GM12865 (cell line): ENCODE measurements around the gene PSMD11.
"Not testable (repeated sequence)": the region's sequence is repeated elsewhere in the genome, so short reads cannot be mapped to it uniquely, and the experiment has no call there.

Experiments used
- DNase-seq: peaks from one replicate; pipeline ENCODE4 v3.0.0; 2010; ENCODE audit warnings: low read depth
- H3K4me3 ChIP-seq: 2 replicates; pipeline ENCODE4 v1.5.1; 2011; ENCODE audit warnings: mild to moderate bottlenecking, low read depth, low read length, control low read depth
- TF ChIP-seq, protein P1 (sequence below): IDR thresholded peaks from 2 replicates; pipeline ENCODE4 v1.5.1; 2011; ENCODE audit warnings: low read length, control low read depth, low read depth, inconsistent platforms; ENCODE audit not compliant: insufficient read depth; ENCODE audit errors: missing control alignments

PSMD11 gene

GRCh38 chr17:32523827-32524552 lies 79.7 kb downstream of the PSMD11 start:
- DNase-seq = peak; percentile 93
- peak overlapping the region; percentile 33 for H3K4me3 ChIP-seq
- TF ChIP-seq, protein P1, sequence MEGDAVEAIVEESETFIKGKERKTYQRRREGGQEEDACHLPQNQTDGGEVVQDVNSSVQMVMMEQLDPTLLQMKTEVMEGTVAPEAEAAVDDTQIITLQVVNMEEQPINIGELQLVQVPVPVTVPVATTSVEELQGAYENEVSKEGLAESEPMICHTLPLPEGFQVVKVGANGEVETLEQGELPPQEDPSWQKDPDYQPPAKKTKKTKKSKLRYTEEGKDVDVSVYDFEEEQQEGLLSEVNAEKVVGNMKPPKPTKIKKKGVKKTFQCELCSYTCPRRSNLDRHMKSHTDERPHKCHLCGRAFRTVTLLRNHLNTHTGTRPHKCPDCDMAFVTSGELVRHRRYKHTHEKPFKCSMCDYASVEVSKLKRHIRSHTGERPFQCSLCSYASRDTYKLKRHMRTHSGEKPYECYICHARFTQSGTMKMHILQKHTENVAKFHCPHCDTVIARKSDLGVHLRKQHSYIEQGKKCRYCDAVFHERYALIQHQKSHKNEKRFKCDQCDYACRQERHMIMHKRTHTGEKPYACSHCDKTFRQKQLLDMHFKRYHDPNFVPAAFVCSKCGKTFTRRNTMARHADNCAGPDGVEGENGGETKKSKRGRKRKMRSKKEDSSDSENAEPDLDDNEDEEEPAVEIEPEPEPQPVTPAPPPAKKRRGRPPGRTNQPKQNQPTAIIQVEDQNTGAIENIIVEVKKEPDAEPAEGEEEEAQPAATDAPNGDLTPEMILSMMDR = no peak

DNA sequence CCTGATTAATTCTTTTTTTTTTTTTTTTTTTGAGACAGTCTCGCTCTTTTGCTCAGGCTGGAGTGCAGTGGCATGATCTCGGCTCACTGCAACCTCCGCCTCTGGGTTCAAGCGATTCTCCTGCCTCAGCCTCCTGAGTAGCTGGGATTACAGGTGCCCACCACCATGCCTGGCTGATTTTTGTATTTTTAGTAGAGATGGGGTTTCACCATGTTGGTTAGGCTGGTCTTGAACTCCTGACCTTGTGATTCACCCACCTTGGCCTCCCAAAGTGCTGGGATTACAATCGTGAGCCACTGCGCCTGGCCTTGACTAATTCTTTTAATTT lies 80.2 kb downstream of the PSMD11 start:
- not testable (repeated sequence) for H3K4me3 ChIP-seq, DNase-seq

DNA sequence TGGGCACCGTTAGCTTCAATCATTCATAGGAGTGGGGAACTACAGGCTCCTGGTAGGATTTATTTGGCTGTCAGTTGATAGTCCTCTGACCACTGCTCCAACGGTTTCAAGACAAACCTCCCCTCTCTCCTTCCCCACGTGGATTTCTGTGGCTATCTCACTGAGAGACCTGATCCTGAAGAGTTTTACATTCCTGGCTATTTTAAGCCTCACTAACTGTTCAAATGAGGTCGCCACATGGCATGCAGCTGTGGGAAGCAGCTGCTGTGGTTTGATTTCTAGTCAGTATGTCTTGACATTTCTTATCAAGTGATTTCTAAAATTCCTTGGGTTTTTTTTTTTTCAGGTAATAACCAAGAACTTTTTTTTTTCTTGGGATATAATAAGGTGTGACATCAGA lies 80.8 kb downstream of the PSMD11 start:
- no peak for DNase-seq
- TF ChIP-seq, protein P1 = no peak
- H3K4me3 ChIP-seq = no peak overlapping the region

GRCh38 chr17:32527146-32527545 lies 82.8 kb downstream of the PSMD11 start:
- TF ChIP-seq, protein P1 = no peak
- no peak for DNase-seq
- H3K4me3 ChIP-seq = no peak overlapping the region

GRCh38 chr17:32528825-32529224 lies 84.5 kb downstream of the PSMD11 start:
- DNase-seq = peak; percentile 42
- TF ChIP-seq, protein P1 = no peak
- no peak overlapping the region for H3K4me3 ChIP-seq

GRCh38 chr17:32529604-32530003 lies 85.3 kb downstream of the PSMD11 start:
- H3K4me3 ChIP-seq = no peak overlapping the region
- DNase-seq = no peak
- TF ChIP-seq, protein P1 = no peak
